CD4-positive, alpha-beta T cell treated with Interleukin-12 subunit alpha and Interleukin-12 subunit beta, for 1 hour (primary cell): Measurements from ENCODE around the gene NEK7.
A peak's percentile ranks its signal among the peaks of the same experiment; 100 is the strongest.

ENCODE experiments used
- DNase-seq: peaks from one replicate; pipeline ENCODE4 v3.0.0-alpha.2; 2020

Gene NEK7

DNA sequence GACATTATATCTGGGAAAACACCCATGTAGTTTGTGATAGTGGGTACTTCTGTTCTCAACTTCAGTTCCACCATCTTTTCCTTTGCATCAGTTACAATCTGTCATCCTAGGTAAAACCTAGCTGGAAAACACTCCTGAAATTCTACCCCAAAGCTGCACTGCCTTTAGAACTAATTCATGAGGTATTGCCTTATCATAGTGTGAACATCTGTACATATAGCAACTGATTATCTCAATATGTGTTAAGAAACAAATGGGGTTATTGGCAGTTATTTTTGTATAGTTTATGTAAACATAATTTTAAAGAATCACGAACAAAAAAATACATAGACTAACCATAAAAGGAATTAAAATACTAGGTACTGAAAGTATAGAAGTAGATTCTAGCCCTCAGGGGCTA lies 6.4 kb upstream of the NEK7 start:
- DNase-seq: no peak

DNA sequence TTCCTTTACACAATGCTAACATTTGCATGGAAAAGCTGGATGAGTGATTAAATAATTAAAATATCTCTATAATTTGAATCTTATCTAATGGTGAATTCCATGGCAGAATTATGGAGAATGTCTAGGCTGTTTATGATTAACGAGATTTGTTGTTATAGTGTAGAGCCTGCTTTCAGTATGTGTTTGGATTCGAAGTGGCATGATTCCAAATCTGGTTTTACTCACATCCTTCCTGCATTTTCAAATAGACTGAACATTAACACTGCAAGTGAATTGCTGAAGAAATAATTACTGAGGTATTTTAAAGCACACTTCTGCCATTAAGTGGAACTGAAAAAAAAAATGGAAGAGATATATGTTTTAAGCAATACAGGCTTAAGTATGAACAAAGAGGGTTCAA lies 5.1 kb upstream of the NEK7 start:
- DNase-seq: no peak

DNA sequence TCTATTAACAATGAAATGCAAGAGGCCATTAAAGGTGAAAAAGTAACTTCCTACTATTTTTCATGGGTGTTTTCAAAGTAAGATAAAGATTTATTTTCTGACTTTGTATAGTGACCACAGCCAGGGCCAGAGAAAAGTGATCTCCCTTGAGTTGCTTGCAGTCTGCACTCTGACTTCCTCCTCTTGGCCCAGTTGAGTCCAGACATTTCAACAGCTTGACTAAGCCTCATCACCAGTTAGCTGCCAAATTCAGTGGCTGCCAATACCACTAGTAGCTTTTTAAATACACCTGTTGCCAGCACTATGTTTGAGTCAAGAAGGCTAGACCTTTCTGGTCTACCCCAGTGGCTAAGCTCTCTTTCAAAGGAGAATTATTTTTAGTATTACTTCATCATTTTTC lies 3.7 kb upstream of the NEK7 start:
- no peak for DNase-seq

DNA sequence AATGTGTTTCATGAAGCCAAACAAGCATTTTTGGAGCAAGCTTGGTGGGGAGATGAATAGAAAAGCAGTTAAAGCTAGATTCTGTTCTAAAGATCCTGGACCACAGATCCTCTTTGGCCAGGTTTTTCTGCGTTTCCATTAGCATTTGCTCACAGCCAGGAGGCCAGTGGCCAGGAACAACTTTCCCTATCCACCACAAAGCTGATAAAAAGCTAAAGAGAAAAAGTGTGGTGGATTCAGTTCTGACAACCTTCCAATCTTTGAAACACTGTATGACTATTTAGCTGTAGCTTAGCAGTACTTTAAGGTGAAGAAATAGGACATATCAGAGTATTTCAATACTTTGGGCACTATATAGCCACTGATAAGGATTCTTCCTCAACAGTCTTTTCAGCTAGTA lies 3.0 kb upstream of the NEK7 start:
- DNase-seq: no peak

DNA sequence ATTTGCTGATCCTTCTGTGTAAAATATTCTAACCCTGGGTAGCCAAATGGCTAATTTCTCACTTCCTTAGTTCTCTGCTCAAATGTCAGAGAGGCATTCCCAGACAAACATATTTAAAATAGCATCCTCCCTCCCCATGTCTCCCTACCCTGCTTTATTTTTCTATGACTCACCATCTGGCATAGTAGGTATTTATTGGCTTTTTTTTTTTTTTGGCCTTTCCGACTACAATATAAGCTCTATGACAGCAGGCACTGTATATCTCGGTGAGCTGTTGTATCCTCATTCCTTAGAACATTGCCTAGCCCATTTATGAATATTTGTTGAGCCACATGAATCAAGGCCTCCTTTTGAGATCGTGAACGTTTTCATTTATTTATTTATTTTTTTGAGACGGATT lies 1.5 kb upstream of the NEK7 start:
- DNase-seq: no peak

DNA sequence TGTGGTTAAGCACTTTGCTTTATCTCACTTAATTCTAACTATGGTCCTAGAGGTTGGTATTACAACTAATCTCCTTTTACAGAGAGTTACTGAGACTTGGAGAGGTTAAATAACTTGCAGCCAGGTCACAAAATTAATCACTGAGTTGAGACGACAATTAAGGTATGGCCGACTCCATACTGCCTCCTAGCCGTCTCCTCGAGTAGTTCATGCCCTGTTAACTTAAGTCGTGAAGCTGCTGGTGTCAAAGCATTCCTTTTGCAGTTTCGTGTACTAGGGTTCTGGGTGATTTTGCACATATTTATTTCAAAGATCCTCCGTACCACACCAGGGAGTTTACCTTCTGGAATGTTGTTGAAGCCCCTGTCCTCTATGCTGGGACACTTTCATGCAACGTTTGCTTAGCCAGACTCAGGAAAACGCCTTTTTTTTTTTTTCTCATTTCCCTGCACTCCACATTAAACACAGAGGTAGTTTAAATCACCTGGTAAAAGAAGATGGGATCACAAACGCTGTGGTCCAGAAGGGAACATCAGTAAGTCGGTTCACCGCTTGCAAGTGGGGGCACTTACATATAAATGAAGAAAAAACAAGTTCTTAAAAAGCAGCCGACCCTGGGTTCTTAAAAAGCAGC lies 570 bp upstream of the NEK7 start:
- DNase-seq: peak; percentile 82

DNA sequence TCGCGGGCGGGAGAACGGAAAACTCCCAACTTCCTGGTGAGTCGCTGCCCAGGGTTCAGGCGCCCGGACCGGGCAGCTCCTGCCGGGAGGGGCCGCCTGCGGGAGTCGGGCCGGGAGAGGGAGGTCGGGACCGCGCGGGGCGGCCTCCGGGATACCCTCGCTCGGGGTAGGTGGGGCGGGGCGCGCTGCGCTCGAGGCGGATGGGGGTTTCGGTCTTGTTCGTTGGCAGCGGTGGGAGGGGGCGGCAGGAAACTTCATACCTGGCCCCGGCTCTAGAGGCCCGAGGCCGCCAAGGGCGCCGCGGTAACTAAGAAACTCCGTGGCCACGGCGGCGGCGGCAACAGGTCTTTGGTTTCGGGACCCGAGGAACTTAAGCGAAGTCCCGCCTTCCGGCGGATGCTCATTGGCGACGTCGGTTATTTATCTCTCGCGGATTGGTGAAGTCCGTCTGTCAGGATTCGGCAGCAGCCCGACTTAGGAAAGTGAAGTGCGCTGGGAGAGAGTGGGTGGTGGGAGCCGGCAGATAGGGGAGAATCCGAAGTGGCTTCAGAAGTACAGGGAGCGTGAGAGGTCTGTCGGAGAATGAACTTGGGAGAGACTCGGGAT lies 546 bp downstream of the NEK7 start:
- DNase-seq: peak; percentile 85

DNA sequence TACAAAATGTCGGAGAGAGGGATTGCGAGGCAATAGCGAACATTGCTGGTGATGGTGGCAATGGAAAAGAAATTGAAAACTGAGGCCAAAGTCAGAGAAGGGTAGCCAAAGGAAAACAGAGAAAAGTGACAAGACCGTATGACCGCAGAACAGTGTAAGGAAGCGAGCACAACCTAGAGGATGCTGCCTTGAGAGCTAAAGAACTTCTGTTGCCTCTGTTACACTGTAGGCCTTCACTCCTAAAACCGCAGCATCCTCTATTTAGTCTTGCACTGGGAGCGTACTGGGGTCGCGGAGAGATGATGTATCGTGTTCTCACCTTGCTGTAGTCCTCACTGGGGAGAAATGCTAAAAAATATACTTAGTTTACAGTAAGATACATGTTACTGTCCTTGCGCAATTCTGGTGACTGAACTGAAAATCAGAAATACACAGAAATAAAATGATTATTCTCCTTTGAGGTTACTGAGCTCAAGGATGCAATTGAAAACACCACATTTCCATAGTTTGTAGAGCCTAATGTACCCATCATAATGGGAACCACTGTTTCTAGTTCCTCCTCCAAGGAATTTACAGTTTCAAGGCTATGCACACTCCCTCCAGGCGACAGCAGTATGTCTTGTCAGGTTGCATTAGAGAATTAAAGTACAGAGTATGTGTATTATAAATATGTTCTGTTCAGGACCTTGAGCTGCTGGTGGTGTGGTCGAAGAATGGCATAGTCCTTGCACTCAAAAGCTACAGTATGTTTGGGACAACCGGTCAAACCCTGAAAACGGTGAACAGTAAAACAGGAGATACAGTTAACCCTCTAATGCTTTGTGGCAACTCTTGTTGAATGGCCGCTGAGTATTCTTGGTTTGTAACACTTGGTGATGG lies 1.3 kb downstream of the NEK7 start:
- peak; percentile 28 for DNase-seq

DNA sequence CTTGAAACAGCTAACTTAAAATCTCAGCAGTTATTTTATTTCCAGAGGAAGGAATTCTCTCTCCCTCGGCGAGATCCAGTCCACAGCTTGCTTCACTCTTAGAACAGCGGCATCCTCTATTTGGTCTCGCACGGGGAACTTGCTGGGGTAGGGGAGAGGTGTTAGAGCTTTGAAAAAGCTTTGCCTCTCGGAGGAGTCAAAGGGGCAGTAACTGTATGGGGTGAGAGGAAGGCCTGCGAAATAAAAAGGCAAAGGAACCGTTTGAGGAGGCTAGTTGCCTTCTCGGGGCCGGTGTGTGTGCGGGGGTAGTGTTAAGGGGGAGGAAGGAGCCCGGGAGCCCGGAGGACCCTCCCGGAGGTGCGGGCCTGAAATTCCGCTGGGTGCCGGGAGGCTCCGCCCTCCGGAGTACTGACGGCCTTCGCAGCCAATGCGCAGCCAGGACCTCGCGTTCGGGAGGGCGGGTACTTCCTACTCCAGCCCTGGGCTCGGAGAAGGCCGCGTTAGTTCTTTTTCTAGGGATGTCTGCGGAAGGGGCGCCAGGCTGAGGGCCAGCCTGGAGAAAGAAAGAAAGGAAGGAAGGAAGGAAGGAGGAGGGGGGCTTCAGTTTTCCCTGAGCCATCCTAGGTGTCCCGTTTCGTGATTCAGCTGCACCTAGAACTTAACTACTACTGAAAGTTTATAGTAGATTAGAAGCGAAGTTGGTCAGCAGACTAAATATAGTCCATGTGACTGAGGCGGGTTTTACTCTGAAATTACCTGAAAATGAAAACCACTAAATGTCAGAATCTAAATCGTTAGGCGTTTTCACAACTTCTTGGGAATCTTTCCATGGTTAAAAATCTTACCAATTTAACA lies 2.2 kb downstream of the NEK7 start:
- DNase-seq: peak; percentile 85

DNA sequence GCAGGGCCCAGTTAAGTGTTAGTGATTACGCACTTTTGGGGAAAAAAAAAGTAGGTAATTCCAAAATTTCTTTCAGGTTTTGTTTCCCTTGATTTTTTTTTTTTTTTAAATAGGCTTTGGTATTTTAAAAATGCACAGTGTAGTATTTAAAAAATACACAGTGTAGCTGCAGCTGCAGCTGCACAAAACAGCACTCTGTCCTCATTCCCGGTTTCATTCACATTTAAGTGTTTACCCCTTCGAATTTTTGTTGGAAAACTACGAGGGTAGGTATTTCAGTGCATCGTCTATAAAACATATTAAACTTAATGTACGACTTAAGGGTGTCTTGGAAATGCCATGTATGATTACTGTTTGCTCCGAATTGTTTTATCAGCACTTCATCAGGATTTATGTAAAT lies 3.4 kb downstream of the NEK7 start:
- no peak for DNase-seq

DNA sequence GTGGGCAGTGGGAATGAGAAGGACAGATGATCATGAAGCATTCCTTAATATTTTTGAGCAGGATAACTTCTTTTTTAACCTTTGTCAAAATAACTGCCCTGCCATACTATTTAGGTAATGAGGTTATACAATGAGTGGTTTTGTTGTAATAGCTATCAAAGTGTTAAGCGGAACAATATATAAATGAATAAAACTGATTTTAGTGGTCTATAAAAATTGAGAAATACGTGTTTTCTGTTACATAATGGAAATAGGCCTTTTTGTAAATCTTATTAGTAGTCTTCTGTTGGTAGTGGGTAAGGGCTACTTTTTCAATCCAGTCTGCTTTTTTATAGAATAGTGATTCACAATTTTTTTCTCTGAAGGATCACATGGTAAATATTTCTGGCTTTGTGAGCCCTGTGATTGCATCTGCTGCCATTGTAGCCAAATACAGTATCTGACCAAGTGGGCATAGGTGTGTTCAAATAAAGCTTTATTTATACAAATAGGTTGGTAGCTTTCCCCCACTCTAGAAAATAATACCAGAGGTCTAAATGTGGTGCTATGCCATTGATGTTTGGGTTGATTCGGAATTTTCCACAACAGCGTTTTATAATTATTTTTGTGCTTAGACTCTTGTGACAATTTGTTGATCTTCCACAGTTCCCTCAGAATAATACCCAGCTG lies 4.3 kb downstream of the NEK7 start:
- no peak for DNase-seq

DNA sequence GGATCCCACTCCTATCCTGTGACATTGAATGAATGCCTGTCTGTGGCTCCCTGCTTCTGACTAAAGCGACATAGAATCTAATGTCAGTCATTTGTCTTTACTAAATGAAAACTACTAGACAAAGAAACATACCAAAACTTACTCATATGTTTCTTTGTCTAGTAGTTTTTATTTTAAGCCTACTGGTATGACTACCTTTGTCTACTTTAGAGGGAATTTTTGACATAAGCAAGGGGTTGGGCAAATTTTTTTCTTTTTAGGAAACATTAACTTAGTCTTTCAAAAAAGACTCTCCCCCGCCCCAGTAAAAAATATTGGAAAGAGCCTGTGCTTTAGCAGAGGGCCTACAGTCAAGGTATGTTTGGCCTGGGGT lies 4.9 kb downstream of the NEK7 start:
- DNase-seq: no peak

DNA sequence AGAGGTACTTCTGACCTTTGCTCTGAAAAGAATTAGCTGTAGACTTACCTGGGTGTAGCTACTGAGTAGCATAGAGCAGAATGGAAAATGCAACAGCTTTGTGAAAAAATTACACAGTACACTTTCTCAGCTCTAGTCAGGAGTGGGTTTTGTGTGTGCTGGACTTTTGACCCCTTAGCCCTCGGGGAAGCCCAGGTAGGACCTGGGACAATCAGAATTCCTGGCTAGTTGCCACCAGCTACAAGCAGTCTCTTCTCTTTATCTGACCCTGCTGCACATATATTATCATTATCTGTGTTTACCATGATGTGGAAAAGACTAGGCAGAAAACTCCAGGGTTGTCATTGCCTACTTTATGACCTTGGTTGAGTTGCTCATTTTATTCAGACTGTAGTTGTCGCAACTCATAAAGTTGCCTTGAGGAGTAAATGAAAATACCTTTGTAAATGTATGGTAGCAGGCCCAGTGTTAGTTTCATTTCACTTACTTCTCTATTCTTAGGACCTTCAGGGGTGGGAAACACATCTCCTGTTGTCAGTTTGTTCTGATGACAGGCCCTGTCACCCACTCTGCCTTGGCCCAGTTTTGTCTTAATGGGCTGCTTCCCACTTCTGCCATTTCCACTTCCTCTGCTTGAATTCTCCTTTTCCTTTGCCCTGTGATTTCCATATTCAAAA lies 5.4 kb downstream of the NEK7 start:
- DNase-seq: no peak

DNA sequence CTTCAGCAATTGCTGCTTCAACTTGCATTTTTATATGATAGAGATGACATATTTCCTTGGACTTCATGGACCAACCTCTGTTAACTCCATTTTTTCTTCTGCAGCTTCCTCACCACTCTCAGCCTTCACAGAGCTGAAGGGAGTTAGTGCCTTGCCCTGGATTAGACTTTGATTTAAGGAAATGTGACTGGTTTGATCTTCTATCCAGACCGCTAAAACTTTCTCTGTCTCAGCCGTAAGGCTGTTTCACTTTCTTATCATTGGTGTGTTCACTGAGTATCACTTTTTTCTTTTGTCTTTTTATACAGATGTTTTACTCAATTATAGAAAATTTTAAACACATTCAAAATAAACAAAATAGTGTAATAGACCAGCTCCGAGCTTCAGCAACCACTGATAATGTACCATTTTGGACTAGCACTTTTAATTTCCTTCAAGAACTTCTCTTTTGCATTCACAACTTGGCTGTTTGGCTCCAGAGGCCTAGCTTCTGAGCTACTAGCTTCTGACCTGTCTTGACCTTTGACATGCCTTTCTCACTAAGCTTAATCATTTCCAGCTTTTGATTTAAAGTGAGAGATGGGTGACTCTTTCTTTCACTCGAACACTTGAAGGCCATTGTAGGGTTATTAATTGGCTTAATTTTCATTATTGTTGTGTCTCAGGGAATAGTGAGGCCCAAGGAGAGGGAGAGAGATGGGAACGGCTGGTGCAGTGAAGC lies 9.3 kb downstream of the NEK7 start:
- peak; percentile 56 for DNase-seq

DNA sequence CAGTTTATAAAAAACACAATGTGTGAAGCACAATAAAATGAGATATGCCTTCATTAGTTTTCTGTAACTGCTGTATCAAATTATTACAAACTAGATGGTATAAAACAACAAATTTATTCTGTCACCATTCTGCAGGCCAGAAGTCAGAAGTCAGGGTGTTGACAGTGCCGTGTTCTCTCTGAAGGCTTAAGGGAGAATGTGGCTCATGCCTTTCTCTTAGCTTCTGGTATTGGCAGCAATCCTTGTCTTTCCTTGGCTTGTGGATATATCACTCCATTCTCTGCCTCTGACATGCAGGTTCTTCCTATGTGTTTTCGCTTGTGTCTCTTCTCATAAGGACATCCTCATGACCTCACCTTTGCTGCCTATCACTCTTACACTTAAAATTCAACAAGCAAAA lies 10.1 kb downstream of the NEK7 start:
- DNase-seq: no peak

DNA sequence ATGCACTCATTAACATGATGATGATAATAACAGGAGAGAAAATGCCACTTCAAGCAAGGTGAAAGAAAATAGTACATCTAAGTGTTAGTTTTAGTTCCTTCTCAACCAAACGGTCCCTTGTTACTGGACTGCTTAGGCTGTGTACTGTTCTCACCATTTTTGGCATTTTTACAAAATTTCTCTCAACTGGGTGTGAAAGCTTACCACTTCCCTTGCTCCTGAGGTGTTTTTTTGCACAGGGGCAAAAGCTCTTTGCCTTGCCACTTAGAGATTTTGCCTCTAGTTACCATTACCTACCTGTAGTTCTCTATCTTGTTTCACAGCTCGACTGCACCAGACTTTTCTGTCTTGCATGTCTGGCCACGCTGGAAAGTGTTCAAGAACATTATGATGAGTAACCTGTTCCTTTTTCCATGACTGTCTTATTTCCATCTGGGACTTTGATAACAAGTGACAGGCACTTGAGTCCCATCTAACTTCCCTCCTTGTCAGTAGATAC lies 10.7 kb downstream of the NEK7 start:
- peak; percentile 64 for DNase-seq

DNA sequence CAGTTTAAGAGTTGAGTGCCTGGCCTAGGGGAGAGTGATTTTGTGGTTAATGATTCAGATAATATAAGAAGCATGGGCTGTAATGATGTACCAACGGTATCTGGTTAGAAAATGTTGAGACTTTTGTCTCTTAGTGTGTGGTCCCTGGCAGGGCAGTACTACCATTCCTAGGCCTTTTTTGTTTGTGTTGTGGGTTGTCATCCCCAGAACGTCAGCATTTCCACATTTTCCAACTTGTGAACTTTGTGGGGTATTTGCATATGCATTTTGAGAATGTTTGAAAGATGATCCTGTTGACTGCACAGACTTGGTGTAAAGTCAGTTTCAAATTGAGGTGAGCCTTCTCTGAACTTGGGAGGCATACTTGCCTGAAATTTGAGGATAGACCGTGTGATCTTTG lies 11.4 kb downstream of the NEK7 start:
- DNase-seq: no peak

DNA sequence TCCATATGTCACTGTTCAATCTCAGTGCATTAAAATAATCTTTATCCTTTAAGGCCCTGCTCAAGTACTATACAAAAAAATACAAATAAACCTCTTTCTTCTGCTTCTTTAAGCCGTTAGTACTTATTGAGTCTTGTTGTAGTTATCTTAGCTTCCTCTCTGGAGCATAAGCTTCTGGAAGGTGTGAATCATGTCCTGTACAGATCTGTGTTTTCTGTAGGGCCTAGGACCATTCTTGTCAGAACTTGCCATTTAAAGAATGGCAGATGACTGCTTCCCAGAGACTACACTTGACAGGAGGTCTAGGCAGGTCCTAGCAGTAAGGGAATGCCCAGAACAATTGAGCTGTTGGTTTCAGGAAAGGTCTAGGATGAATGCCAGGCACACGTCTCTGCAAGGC lies 12.9 kb downstream of the NEK7 start:
- DNase-seq: no peak

DNA sequence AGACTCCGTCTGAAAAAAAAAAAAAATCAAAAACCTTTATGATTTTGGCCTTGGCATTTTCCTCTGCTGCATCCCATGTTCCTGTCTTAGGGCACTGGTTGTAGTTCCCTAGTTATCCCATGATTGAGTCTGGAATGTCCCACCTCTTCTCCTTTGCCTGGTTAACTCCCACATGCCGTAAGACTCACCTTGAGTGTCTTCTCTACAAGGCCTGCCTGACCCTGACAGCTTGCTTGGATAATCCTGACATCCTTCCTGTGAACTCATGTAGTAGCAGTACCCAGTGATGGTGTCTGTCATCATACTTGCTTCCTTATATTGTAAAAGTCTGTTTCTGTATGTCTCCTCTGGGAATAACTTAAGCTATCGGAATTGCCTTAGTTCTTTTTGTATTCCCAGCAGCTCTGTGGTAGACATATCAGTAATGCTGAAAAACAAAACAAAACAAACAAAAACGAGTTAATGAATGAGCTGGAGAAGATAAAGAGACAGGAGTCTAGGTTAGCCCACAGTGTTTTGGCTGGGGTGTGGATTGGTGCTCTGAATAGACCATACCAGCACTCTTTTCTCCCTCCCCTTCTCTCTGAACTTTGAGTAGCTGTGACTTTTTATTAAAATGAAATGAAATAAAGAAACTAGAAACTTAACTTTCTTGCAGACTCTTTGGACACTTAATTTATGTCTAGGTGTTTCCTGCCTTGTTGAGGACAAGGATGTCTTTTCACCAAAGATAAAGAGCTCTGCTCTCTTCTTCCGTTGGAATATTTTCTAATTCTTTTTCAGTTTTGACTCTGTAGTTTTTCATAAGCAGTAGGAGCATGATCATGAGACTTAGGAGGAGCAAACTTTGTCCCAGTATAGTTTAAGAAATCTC lies 15.1 kb downstream of the NEK7 start:
- DNase-seq: no peak

DNA sequence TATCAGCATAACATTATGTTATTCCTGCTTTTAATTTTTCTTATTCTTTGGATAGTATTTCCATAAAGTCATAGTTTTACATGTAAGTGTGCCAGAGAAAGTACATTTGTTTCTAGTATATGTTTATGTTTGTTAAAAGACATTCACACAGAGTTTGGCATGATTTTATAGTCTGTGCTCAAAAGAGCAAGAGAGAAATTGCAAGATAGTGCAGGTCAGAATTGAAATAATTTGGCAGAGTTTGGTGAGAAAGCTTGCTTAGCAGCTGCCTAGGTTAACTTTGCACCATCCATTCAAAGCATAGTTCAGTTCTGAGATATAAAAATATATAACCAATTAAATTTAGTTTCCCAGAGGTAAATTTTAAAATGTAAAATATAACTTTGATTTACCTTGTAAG lies 17.0 kb downstream of the NEK7 start:
- DNase-seq: no peak
